ENCODE data around the gene FADS1. TPM values are rescaled to one million over a fixed set of nuclear protein-coding genes. Genes with fewer than 3 reads are reported as not detected.

FADS1 gene
- total and polyA plus RNA-seq, 2 of the 13 experiments (the other 11 are each of a cell fraction or from before 2014, with no cell fraction given), result 91.8 to 108 TPM

GRCh38 chr11:61839742-61840141 lies 22.9 kb upstream of the FADS1 start:
- ChIA-PET CTCF (ENCODE audit: low intra/inter-chr PET ratio, low total read pairs) (no interaction called here), POLR2A (no interaction called here)
- Histone ChIP-seq H4K20me1 (ENCODE audit: insufficient read depth, low read length) (no peaks in the 10 kb centered on the region), H3K4me3 (replicated peaks in 1 of 3; ENCODE audit: insufficient read depth in 1 of 3, low read depth in 2 of 3, low read length in 3 of 3) (no peak overlapping the region), H3K9me3 (ENCODE audit: low read length) (no peaks in the 10 kb centered on the region), H3K4me2 (ENCODE audit: low read depth, low read length) (no peak overlapping the region), H2AFZ (ENCODE audit: low read length) (no peak overlapping the region), H3K36me3 (replicated peaks in 1 of 2; ENCODE audit: control insufficient read depth in 1 of 2, insufficient read depth in 2 of 2, low read length in 2 of 2) (peaks cover 3 to 40% of the 10 kb centered on the region in 2 experiments), H3K4me1 (ENCODE audit: insufficient read depth, low read length) (no peaks in the 10 kb centered on the region), H3K79me2 (ENCODE audit: insufficient read depth, low read length) (no peaks in the 10 kb centered on the region), H3K27ac (ENCODE audit: extremely low read length, insufficient read depth, low read length) (no peak overlapping the region), H3K9ac (ENCODE audit: insufficient read depth, low read depth, low read length) (no peak overlapping the region), H3K27me3 (ENCODE audit: control insufficient read depth in 1 of 2, insufficient read depth in 2 of 2, low read length in 2 of 2) (no peaks in the 10 kb centered on the region)
- DNase-seq (ENCODE audit: low spot score) (no peak), ATAC-seq (no peak), FAIRE-seq (no peak)
- BruUV-seq (replicated peaks), result no TSS peak
- no peak for TF ChIP-seq ZNF256 (CRISPR knock-in tag; conservative IDR thresholded peaks at IDR 0.05)
- WGBS (ENCODE audit: low lambda C conversion rate), result 100% methylated on average over 2 of the region's 2 CpGs
- in situ Hi-C loops (cut with HindIII; ENCODE audit: extremely low pct_ligation_motif_present, low pct_unique_long_range_greater_than_20kb), result no loop called here
- intact Hi-C loops (cut with micrococcal nuclease; ENCODE audit: unreplicated experiment), result no loop called here

- CTCF ChIA-PET (ENCODE audit: low intra/inter-chr PET ratio, low total read pairs), result no interaction called here
- no peak for FAIRE-seq
These were observed 22.1 kb upstream of the FADS1 start for GRCh38 chr11:61838921-61839320.

GRCh38 chr11:61838501-61838900 lies 21.7 kb upstream of the FADS1 start:
- ATAC-seq (peak; percentile 13; the same call in 1 of the 3 replicates), FAIRE-seq (no peak), DNase-seq (ENCODE audit: low spot score) (no peak)
- Histone ChIP-seq H3K4me3 (replicated peaks in 1 of 3; ENCODE audit: insufficient read depth in 1 of 3, low read depth in 2 of 3, low read length in 3 of 3) (no peak overlapping the region), H2AFZ (ENCODE audit: low read length) (no peak overlapping the region), H3K27me3 (ENCODE audit: control insufficient read depth in 1 of 2, insufficient read depth in 2 of 2, low read length in 2 of 2) (no peaks in the 10 kb centered on the region), H3K4me2 (ENCODE audit: low read depth, low read length) (no peak overlapping the region), H3K9ac (ENCODE audit: insufficient read depth, low read depth, low read length) (no peak overlapping the region), H4K20me1 (ENCODE audit: insufficient read depth, low read length) (no peaks in the 10 kb centered on the region), H3K79me2 (ENCODE audit: insufficient read depth, low read length) (no peaks in the 10 kb centered on the region), H3K27ac (ENCODE audit: extremely low read length, insufficient read depth, low read length) (no peak overlapping the region), H3K4me1 (ENCODE audit: insufficient read depth, low read length) (no peaks in the 10 kb centered on the region), H3K9me3 (ENCODE audit: low read length) (no peaks in the 10 kb centered on the region), H3K36me3 (replicated peaks in 1 of 2; ENCODE audit: control insufficient read depth in 1 of 2, insufficient read depth in 2 of 2, low read length in 2 of 2) (peaks cover 3 to 40% of the 10 kb centered on the region in 2 experiments)
- intact Hi-C loops (cut with micrococcal nuclease; ENCODE audit: unreplicated experiment) (no loop called here), in situ Hi-C loops (cut with HindIII; ENCODE audit: extremely low pct_ligation_motif_present, low pct_unique_long_range_greater_than_20kb) (no loop called here)
- TF ChIP-seq NRL (CRISPR knock-in tag; IDR thresholded peaks at IDR 0.05; ENCODE audit: borderline replicate concordance) (no peak), ZNF274 (CRISPR knock-in tag; IDR thresholded peaks at IDR 0.05) (no peak), POLR2A (IDR thresholded peaks at IDR 0.05; ENCODE audit: insufficient read depth in 1 of 2, low read depth in 2 of 2, low read length in 2 of 2) (peak in 1 of 2 experiments; percentile 47; a peak in 2 of 4 replicates)
- WGBS (ENCODE audit: low lambda C conversion rate), result 100% methylated on average over 5 of the region's 5 CpGs
- CTCF ChIA-PET (ENCODE audit: low intra/inter-chr PET ratio, low total read pairs), result no interaction called here
- BruUV-seq (replicated peaks), result no TSS peak
- POLR2A ChIA-PET, result no interaction called here

More at GRCh38 chr11:61838921-61839320, 22.1 kb upstream of the FADS1 start:
- H3K9me3 ChIP-seq (ENCODE audit: low read length), result no peaks in the 10 kb centered on the region
- no peak for ATAC-seq
- H3K79me2 ChIP-seq (ENCODE audit: insufficient read depth, low read length), result no peaks in the 10 kb centered on the region
- H3K36me3 ChIP-seq (replicated peaks in 1 of 2; ENCODE audit: control insufficient read depth in 1 of 2, insufficient read depth in 2 of 2, low read length in 2 of 2), result peaks cover 3 to 40% of the 10 kb centered on the region in 2 experiments
- intact Hi-C loops (cut with micrococcal nuclease; ENCODE audit: unreplicated experiment), result no loop called here
- no TSS peak for BruUV-seq (replicated peaks)
- DNase-seq (ENCODE audit: low spot score), result no peak
- no peak overlapping the region for H3K27ac ChIP-seq (ENCODE audit: extremely low read length, insufficient read depth, low read length)
- H3K4me3 ChIP-seq (replicated peaks in 1 of 3; ENCODE audit: insufficient read depth in 1 of 3, low read depth in 2 of 3, low read length in 3 of 3), result no peak overlapping the region
- no peak overlapping the region for H3K9ac ChIP-seq (ENCODE audit: insufficient read depth, low read depth, low read length)
- no peaks in the 10 kb centered on the region for H3K4me1 ChIP-seq (ENCODE audit: insufficient read depth, low read length)
- no peaks in the 10 kb centered on the region for H4K20me1 ChIP-seq (ENCODE audit: insufficient read depth, low read length)
- in situ Hi-C loops (cut with HindIII; ENCODE audit: extremely low pct_ligation_motif_present, low pct_unique_long_range_greater_than_20kb), result no loop called here
- TF ChIP-seq ZNF83 (CRISPR knock-in tag; IDR thresholded peaks at IDR 0.05; ENCODE audit: borderline replicate concordance) (no peak), POLR2A (IDR thresholded peaks at IDR 0.05; ENCODE audit: insufficient read depth in 1 of 2, low read depth in 2 of 2, low read length in 2 of 2) (peak in 1 of 2 experiments; percentile 12; a peak in 2 of 4 replicates)
- 97% methylated on average over 10 of the region's 10 CpGs for WGBS (ENCODE audit: low lambda C conversion rate)
- H2AFZ ChIP-seq (ENCODE audit: low read length), result no peak overlapping the region
- POLR2A ChIA-PET, result no interaction called here
- no peak overlapping the region for H3K4me2 ChIP-seq (ENCODE audit: low read depth, low read length)
- no peaks in the 10 kb centered on the region for H3K27me3 ChIP-seq (ENCODE audit: control insufficient read depth in 1 of 2, insufficient read depth in 2 of 2, low read length in 2 of 2)

All from HepG2 (cell line).